GM21528 (cell line): Measurements from ENCODE around the gene TMEM14A.

Source experiments
- ATAC-seq: cut with Tn5 transposase; IDR thresholded peaks from one replicate; pipeline ENCODE4 v1.9.1; 2021; ENCODE audit warnings: mild to moderate bottlenecking, moderate library complexity; ENCODE audit not compliant: unreplicated experiment, low FRiP score

Gene TMEM14A

GRCh38 chr6:52729576-52729975 lies 58.7 kb downstream of the TMEM14A start:
- no peak for ATAC-seq

GRCh38 chr6:52731719-52732118 lies 60.8 kb downstream of the TMEM14A start:
- no peak for ATAC-seq

GRCh38 chr6:52733172-52733571 lies 62.3 kb downstream of the TMEM14A start:
- ATAC-seq, result no peak

GRCh38 chr6:52734072-52734471 lies 63.2 kb downstream of the TMEM14A start:
- no peak for ATAC-seq

GRCh38 chr6:52735071-52735470 lies 64.2 kb downstream of the TMEM14A start:
- no peak for ATAC-seq

GRCh38 chr6:52736145-52736544 lies 65.2 kb downstream of the TMEM14A start:
- ATAC-seq, result no peak
